ENCODE measurements around the gene GPATCH2L.

Gene GPATCH2L

DNA sequence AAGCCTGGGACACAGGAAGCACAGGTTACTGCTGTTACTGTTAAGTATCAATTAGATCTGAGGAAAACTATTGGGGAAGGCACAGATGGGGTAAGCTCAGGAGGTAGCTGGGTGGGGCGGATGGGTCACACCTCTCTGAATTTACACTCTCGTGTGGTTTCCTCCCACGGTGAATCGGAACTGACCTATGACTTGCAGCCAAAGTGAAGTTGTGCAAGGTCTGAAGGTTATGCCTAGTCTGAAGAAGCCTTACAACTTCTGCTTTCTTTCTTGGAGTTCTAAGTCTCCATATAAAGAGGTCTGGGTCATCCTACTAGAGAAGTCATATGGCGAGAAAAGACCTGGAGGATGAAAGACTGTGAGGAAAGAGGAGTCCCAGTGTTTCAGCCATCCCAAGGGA is 25.6 kb upstream of the GPATCH2L start:
- no peak overlapping the region for H3K27ac Mint-ChIP-seq
- peaks cover 8% of the 10 kb centered on the region for H3K27me3 Mint-ChIP-seq (ENCODE audit: low read depth)
- no peaks in the 10 kb centered on the region for H3K36me3 Mint-ChIP-seq (ENCODE audit: low read depth)
- H3K4me3 Mint-ChIP-seq, result no peak overlapping the region
- no peaks in the 10 kb centered on the region for H3K4me1 Mint-ChIP-seq (ENCODE audit: low read depth)
- DNase-seq (ENCODE audit: low spot score), result no peak
- H3K9me3 Mint-ChIP-seq, result no peaks in the 10 kb centered on the region

DNA sequence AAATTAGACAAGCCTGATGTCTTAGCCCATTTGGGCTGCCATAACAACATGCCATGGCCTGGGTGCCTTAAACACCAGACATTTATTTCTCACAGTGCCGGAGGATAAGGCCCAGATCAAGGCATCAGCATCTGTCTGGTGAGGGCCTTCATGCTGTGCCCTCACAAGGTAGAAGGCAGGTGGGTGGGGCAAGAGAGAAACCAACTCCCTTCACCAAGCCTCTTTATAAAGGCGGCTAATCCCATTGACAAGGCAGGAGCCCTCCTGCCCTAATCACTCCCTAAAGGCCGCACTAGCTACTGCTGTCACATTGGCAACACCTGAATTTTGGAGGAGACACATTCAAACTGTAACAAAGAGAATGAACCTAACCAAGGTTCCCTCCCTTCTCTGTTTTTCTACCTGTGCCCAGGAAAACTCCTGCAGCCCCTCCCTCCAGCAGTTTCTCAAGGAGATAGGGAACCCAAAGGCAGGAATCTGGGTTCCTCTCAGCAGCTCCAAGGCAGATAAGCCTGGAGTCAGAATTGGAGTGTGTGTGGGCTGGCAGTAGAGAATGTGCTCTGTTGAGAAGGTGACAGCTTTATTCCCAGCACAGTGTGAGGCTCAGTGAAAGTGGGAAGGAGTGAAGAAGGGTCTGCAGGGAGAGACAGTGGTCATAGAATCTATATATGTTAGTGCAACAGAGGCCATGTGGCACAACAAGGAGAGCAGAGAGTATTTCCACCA is 21.7 kb upstream of the GPATCH2L start:
- no peak for DNase-seq (ENCODE audit: low spot score)
- no peak overlapping the region for H3K27ac Mint-ChIP-seq
- H3K9me3 Mint-ChIP-seq, result no peaks in the 10 kb centered on the region
- H3K4me3 Mint-ChIP-seq, result no peak overlapping the region
- peaks cover 2% of the 10 kb centered on the region for H3K4me1 Mint-ChIP-seq (ENCODE audit: low read depth)
- H3K36me3 Mint-ChIP-seq (ENCODE audit: low read depth), result no peaks in the 10 kb centered on the region
- H3K27me3 Mint-ChIP-seq (ENCODE audit: low read depth), result peaks cover 33% of the 10 kb centered on the region

- Mint-ChIP-seq H3K9me3 (no peaks in the 10 kb centered on the region), H3K27me3 (ENCODE audit: low read depth) (peaks cover 44% of the 10 kb centered on the region), H3K36me3 (ENCODE audit: low read depth) (no peaks in the 10 kb centered on the region), H3K4me1 (ENCODE audit: low read depth) (peaks cover 2% of the 10 kb centered on the region), H3K27ac (no peak overlapping the region), H3K4me3 (no peak overlapping the region)
- no peak for DNase-seq (ENCODE audit: low spot score)
Measured at GRCh38 chr14:76131071-76131965, 20.4 kb upstream of the GPATCH2L start.

DNA sequence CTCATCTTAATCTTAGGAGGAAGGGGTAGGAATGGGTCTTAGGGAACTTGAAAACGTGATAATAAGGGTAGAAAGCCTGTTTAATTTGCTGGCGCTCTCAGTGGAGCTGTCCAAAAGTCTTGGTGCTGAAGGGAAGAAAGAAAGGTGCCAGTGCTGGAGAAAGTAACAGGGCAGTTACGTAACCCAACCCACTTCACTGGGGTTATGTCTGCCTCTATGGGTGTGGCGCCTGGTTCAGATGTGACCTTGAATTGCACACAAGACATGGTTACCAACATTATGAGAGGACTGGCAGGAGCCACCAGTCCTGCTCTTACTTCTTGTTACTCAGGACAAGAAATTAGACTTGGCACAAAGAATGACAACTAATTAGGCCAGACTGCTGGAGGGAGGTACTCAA is 18.6 kb upstream of the GPATCH2L start:
- H3K4me1 Mint-ChIP-seq (ENCODE audit: low read depth), result peaks cover 2% of the 10 kb centered on the region
- no peak for DNase-seq (ENCODE audit: low spot score)
- no peaks in the 10 kb centered on the region for H3K36me3 Mint-ChIP-seq (ENCODE audit: low read depth)
- no peaks in the 10 kb centered on the region for H3K9me3 Mint-ChIP-seq
- H3K4me3 Mint-ChIP-seq, result no peak overlapping the region
- no peak overlapping the region for H3K27ac Mint-ChIP-seq
- peaks cover 60% of the 10 kb centered on the region for H3K27me3 Mint-ChIP-seq (ENCODE audit: low read depth)

DNA sequence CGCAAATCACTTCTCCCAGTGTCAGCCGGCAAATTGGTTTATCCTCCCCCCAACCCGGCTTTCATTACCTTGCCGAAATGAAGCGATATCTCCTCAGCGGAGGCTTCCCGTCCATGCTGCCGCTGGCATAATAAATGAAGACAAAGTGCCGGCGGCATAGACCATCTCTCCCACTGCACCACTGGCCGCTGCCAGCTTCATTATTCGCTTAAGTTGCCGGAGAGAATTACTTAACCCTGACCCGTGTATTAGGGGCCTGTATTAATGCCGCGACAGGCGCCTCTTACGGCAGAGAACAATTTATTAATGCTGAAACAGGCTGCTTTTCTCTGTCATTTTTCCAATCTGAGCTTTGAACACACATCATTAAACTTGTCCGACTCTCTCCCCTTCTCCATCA is 17.5 kb upstream of the GPATCH2L start:
- no peak overlapping the region for H3K4me3 Mint-ChIP-seq
- H3K9me3 Mint-ChIP-seq, result no peaks in the 10 kb centered on the region
- peaks cover 2% of the 10 kb centered on the region for H3K4me1 Mint-ChIP-seq (ENCODE audit: low read depth)
- no peaks in the 10 kb centered on the region for H3K36me3 Mint-ChIP-seq (ENCODE audit: low read depth)
- H3K27ac Mint-ChIP-seq, result no peak overlapping the region
- peaks cover 69% of the 10 kb centered on the region for H3K27me3 Mint-ChIP-seq (ENCODE audit: low read depth)
- DNase-seq (ENCODE audit: low spot score), result no peak

DNA sequence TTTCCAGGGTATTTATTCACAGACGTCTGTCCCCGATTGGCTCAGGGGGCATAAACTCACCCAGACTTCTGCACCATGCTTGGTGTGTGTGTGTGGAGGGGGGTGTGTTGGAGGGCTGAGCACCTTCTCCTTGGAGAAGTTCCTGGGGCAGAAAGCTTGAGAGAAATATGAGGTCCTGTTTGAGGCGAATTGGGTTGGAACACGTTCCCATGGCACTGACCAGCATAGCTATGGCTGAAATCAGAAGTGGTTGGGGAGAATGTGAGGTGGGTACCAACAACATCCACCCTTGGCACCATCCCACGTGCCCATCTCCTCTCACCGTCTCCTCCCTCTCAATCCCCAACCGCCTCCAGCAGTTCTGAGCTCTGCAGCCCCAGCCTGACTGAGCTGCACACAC is 16.0 kb upstream of the GPATCH2L start:
- no peak for DNase-seq (ENCODE audit: low spot score)
- Mint-ChIP-seq H3K4me1 (ENCODE audit: low read depth) (peaks cover 2% of the 10 kb centered on the region), H3K27me3 (ENCODE audit: low read depth) (peaks cover 78% of the 10 kb centered on the region), H3K9me3 (no peaks in the 10 kb centered on the region), H3K36me3 (ENCODE audit: low read depth) (no peaks in the 10 kb centered on the region), H3K4me3 (no peak overlapping the region), H3K27ac (no peak overlapping the region)

- Mint-ChIP-seq H3K36me3 (ENCODE audit: low read depth) (no peaks in the 10 kb centered on the region), H3K27ac (no peak overlapping the region), H3K9me3 (no peaks in the 10 kb centered on the region), H3K4me1 (ENCODE audit: low read depth) (peaks cover 2% of the 10 kb centered on the region), H3K27me3 (ENCODE audit: low read depth) (peaks cover 76% of the 10 kb centered on the region), H3K4me3 (no peak overlapping the region)
- DNase-seq (ENCODE audit: low spot score), result no peak
Measured at GRCh38 chr14:76136476-76137110, 15.1 kb upstream of the GPATCH2L start.

- no peaks in the 10 kb centered on the region for H3K9me3 Mint-ChIP-seq
- no peak overlapping the region for H3K27ac Mint-ChIP-seq
- DNase-seq (ENCODE audit: low spot score), result no peak
- H3K4me1 Mint-ChIP-seq (ENCODE audit: low read depth), result no peaks in the 10 kb centered on the region
- H3K36me3 Mint-ChIP-seq (ENCODE audit: low read depth), result no peaks in the 10 kb centered on the region
- H3K4me3 Mint-ChIP-seq, result no peak overlapping the region
- H3K27me3 Mint-ChIP-seq (ENCODE audit: low read depth), result peaks cover 69% of the 10 kb centered on the region
Measured at GRCh38 chr14:76138119-76138757, 13.5 kb upstream of the GPATCH2L start.

DNA sequence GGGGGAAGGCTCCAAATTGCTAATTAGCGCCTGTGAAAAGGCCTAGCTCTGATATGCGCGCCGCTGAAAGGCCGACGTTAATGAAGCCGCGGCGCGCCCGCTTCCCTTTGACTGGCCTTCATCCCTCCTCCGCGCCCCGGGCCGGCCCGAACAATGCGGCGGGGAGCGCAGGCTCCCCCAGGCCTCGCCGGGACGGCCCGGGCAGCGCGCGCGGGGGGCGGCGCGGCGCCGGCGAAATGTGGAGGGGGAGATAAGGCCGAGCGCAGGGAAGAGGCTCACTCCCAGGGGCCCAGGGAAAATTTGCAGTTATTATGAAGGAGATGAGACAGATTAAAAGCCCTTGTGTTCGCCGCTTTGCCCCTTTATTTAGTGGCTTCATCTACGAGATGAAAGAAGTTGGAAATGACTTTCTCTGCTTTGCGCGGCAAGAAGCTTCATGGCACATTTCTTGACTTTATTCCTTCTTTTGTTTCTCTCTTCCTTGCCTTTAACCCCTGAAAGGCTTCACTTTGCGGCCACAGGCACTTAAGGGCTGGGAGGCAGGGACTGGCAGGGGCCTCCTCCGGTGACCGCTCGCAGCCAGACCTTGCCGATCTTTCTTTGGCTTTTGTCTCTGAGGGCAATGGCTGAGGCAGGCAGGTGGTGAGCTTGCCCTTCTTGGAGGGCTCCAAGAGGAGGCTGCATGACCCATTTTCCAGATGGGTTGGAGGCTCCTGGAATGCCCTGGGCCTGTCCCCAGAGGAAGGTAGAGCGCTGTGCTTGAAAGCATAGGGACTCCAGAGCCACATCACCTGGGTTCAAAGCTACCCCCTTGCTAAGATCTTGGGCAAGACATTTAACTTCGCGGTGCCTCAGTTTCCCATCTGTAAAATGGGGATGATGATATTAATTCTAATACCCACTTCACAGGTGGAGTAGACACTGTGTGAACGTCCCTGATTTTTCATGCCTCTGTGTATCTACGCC is 12.7 kb upstream of the GPATCH2L start:
- Mint-ChIP-seq H3K27ac (no peak overlapping the region), H3K27me3 (ENCODE audit: low read depth) (peaks cover 65% of the 10 kb centered on the region), H3K36me3 (ENCODE audit: low read depth) (no peaks in the 10 kb centered on the region), H3K9me3 (no peaks in the 10 kb centered on the region), H3K4me3 (no peak overlapping the region), H3K4me1 (ENCODE audit: low read depth) (no peaks in the 10 kb centered on the region)
- DNase-seq (ENCODE audit: low spot score), result no peak

DNA sequence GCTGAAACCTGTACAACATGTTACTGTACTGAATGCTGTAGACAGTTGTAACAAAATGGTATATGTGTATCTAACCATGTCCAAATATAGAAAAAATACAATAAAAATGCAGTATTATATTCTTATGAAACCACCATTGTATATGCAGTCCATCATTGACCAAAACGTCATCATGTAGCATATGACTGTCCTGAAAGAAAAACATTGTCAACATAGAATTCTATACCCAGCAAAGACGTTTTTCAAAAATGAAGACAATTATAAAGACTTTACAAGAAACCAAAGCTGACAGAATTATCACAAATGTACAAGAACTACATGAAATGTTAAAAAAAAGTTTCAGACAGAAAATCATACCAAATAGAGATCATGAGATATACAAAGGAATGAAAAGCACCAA is 8.1 kb upstream of the GPATCH2L start:
- DNase-seq (ENCODE audit: low spot score), result no peak
- H3K27ac Mint-ChIP-seq, result no peak overlapping the region
- peaks cover 33% of the 10 kb centered on the region for H3K27me3 Mint-ChIP-seq (ENCODE audit: low read depth)
- H3K9me3 Mint-ChIP-seq, result no peaks in the 10 kb centered on the region
- H3K4me1 Mint-ChIP-seq (ENCODE audit: low read depth), result no peaks in the 10 kb centered on the region
- H3K4me3 Mint-ChIP-seq, result no peak overlapping the region
- no peaks in the 10 kb centered on the region for H3K36me3 Mint-ChIP-seq (ENCODE audit: low read depth)

- Mint-ChIP-seq H3K9me3 (peaks cover 6% of the 10 kb centered on the region), H3K36me3 (ENCODE audit: low read depth) (peaks cover 2% of the 10 kb centered on the region), H3K4me3 (no peak overlapping the region), H3K27ac (no peak overlapping the region), H3K27me3 (ENCODE audit: low read depth) (peaks cover 19% of the 10 kb centered on the region), H3K4me1 (ENCODE audit: low read depth) (peaks cover 9% of the 10 kb centered on the region)
- DNase-seq (ENCODE audit: low spot score), result no peak
Measured at GRCh38 chr14:76146976-76147375, 4.7 kb upstream of the GPATCH2L start.

GRCh38 chr14:76149196-76149595 is 2.5 kb upstream of the GPATCH2L start:
- Mint-ChIP-seq H3K27ac (no peak overlapping the region), H3K4me3 (no peak overlapping the region), H3K27me3 (ENCODE audit: low read depth) (peaks cover 16% of the 10 kb centered on the region), H3K9me3 (peaks cover 6% of the 10 kb centered on the region), H3K4me1 (ENCODE audit: low read depth) (peaks cover 21% of the 10 kb centered on the region), H3K36me3 (ENCODE audit: low read depth) (peaks cover 7% of the 10 kb centered on the region)
- DNase-seq (ENCODE audit: low spot score), result no peak

GRCh38 chr14:76152333-76152681 is 585 bp downstream of the GPATCH2L start:
- Mint-ChIP-seq H3K36me3 (ENCODE audit: low read depth) (peaks cover 27% of the 10 kb centered on the region), H3K9me3 (peaks cover 6% of the 10 kb centered on the region), H3K4me3 (peak overlapping the region; percentile 93), H3K4me1 (ENCODE audit: low read depth) (peaks cover 50% of the 10 kb centered on the region), H3K27me3 (ENCODE audit: low read depth) (peaks cover 9% of the 10 kb centered on the region), H3K27ac (peak overlapping the region; percentile 97)
- peak; percentile 81 for DNase-seq (ENCODE audit: low spot score)

Measured in T-helper 2 cell treated with Interferon-gamma antibody and Interleukin-4, amounts not matched to agents 5 μg/mL and 100 μg/mL, for 36 hours (primary cell).